ENCODE measurements around the gene OSTF1. TPM values are rescaled to one million over a fixed set of nuclear protein-coding genes. Genes with fewer than 3 reads are reported as not detected.

OSTF1 gene
- total RNA-seq, 1 experiment from 2014 or later = 7.0 TPM

- no peaks in the 10 kb centered on the region for H3K36me3 Mint-ChIP-seq (ENCODE audit: insufficient read depth, unreplicated experiment)
- ChIA-PET CTCF (no interaction called here), POLR2A (no interaction called here)
- no peak for TF ChIP-seq CTCF (IDR thresholded peaks at IDR 0.05; ENCODE audit: insufficient read depth in 1 of 2, low read depth in 1 of 2, low read length in 1 of 2, severe bottlenecking in 1 of 2, unreplicated experiment in 1 of 2)
- no peaks in the 10 kb centered on the region for H3K27me3 ChIP-seq (replicated peaks; ENCODE audit: control insufficient read depth, insufficient read depth, low read length)
- H3K27me3 Mint-ChIP-seq (ENCODE audit: insufficient read depth, unreplicated experiment) = peaks cover 9% of the 10 kb centered on the region
- H3K9me3 Mint-ChIP-seq (ENCODE audit: unreplicated experiment) = no peaks in the 10 kb centered on the region
- BruUV-seq (replicated peaks) = no TSS peak
- DNase-seq = no peak
- no peaks in the 10 kb centered on the region for H3K4me1 ChIP-seq
- H3K27ac Mint-ChIP-seq (ENCODE audit: unreplicated experiment) = no peak overlapping the region
- no peak overlapping the region for H3K4me3 ChIP-seq (ENCODE audit: low read depth, low read length)
- no peaks in the 10 kb centered on the region for H3K4me1 Mint-ChIP-seq (ENCODE audit: low read depth, unreplicated experiment)
- no peaks in the 10 kb centered on the region for H3K36me3 ChIP-seq (ENCODE audit: control insufficient read depth, insufficient read depth, low read length)
- intact Hi-C loops (cut with micrococcal nuclease; ENCODE audit: unreplicated experiment) = no loop called here
- H3K4me3 Mint-ChIP-seq (ENCODE audit: unreplicated experiment) = no peak overlapping the region
- H3K9me3 ChIP-seq = no peaks in the 10 kb centered on the region
Measured at GRCh38 chr9:75188756-75189155, 100.4 kb downstream of the OSTF1 start.

- TF ChIP-seq CTCF (IDR thresholded peaks at IDR 0.05; ENCODE audit: insufficient read depth in 1 of 2, low read depth in 1 of 2, low read length in 1 of 2, severe bottlenecking in 1 of 2, unreplicated experiment in 1 of 2) = no peak
- H3K27ac Mint-ChIP-seq (ENCODE audit: unreplicated experiment) = no peak overlapping the region
- no peak for DNase-seq
- Histone ChIP-seq H3K4me3 (ENCODE audit: low read depth, low read length) (no peak overlapping the region), H3K27me3 (replicated peaks; ENCODE audit: control insufficient read depth, insufficient read depth, low read length) (no peaks in the 10 kb centered on the region), H3K4me1 (no peaks in the 10 kb centered on the region), H3K9me3 (no peaks in the 10 kb centered on the region), H3K36me3 (ENCODE audit: control insufficient read depth, insufficient read depth, low read length) (no peaks in the 10 kb centered on the region)
- no peaks in the 10 kb centered on the region for H3K36me3 Mint-ChIP-seq (ENCODE audit: insufficient read depth, unreplicated experiment)
- ChIA-PET CTCF (no interaction called here), POLR2A (no interaction called here)
- no peak overlapping the region for H3K4me3 Mint-ChIP-seq (ENCODE audit: unreplicated experiment)
- H3K4me1 Mint-ChIP-seq (ENCODE audit: low read depth, unreplicated experiment) = no peaks in the 10 kb centered on the region
- no peaks in the 10 kb centered on the region for H3K9me3 Mint-ChIP-seq (ENCODE audit: unreplicated experiment)
- H3K27me3 Mint-ChIP-seq (ENCODE audit: insufficient read depth, unreplicated experiment) = peaks cover 13% of the 10 kb centered on the region
- intact Hi-C loops (cut with micrococcal nuclease; ENCODE audit: unreplicated experiment) = no loop called here
- no TSS peak for BruUV-seq (replicated peaks)
Measured at GRCh38 chr9:75190762-75191161, 102.4 kb downstream of the OSTF1 start.

Other genes with a start within 250 kb of the OSTF1 start
- 4.7 and 5.0 TPM in 2 replicates for gene TRPM6, start 200.6 kb upstream of the OSTF1 start, total RNA-seq (2022)
- 3.0 and 3.2 TPM in 2 replicates for gene C9orf40, start 135.6 kb upstream of the OSTF1 start, total RNA-seq (2022)
- gene CARNMT1, start 60.2 kb upstream of the OSTF1 start, total RNA-seq (2022) = 4.9 and 5.6 TPM in 2 replicates
- gene NMRK1, start 359 bp upstream of the OSTF1 start, total RNA-seq (2022) = 0.67 and 1.1 TPM in 2 replicates